HG03039 (cell line): ENCODE results near the gene STK35.
"Not testable (repeated sequence)": the region's sequence is repeated elsewhere in the genome, so short reads cannot be mapped to it uniquely, and the experiment has no call there.

Experiments used
- ATAC-seq: cut with Tn5 transposase; IDR thresholded peaks from one replicate; pipeline ENCODE4 v1.9.1; 2021; ENCODE audit warnings: mild to moderate bottlenecking, moderate library complexity; ENCODE audit not compliant: unreplicated experiment

Gene STK35

DNA sequence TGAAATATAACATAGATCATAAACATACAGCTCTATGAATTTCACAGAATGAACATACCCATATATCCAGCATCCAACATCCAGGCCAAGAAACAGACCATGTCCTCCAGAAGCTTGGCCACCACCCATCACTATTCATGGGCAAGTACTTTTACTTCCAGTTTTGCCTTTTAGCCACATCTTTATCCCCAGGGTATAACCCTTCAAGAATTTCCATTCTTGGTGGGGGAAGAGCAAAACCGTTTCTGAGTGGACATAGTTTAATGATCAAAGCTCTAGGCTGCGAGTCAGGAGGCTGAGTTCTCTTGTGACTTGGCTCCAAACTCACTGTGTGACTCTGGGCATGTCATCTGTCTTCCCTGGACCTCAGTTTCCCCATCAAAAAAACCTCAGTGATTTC is 78.3 kb downstream of the STK35 start:
- ATAC-seq: no peak

DNA sequence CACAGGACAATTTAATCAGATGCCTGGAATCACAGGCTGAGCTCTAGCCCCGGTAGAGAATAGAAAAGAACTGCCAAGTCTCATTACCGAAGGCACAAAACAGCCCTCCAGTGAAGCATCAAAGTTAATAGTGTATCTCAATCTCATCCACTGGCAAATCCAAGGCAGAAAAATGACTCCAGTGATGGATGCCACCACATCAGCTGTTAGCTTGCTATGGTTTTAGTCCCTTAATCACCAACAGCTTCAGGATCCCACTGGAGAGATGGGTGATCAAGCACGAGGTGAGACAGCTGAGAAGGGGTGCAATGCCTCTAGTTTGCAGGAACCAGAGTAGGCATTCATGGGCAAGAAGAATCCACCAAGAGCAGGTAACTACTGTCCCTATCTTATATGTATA is 81.8 kb downstream of the STK35 start:
- ATAC-seq: no peak

DNA sequence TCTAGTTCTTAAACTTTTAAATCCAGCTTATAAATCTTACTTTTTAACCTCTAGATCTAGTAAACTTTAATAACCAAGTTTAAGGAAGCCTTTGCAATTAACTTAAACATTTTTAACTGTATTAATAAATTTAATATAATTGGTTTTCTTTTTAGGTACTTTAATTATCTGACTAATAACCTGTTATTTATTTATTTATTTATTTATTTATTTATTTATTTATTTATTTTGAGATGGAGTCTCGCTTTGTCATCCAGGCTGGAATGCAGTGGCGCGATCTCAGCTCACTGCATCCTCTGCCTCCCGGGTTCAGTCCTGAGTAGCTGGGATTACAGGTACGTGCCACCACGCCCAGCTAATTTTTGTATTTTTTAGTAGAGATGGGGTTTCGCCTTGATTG is 83.3 kb downstream of the STK35 start:
- ATAC-seq: not testable (repeated sequence)

DNA sequence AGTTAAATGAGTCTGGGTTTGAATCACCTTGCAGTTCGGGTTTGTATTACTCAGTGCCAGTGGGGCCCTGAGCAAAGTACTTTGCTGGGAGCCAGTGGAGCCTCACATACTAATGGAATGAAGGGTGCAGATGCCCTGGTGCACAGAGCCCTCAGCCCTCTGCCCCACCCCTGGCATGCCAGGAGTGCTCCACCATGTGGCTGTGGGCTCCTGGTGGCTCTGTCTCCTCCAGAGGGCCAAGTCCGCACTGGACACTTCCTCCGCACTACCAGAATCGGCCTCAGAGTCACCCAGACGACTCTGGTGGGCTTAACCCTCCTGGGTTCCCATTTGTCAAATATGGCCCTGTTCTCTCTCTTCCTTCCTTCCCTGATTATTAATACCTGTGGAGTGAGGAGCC is 94.0 kb downstream of the STK35 start:
- no peak for ATAC-seq

DNA sequence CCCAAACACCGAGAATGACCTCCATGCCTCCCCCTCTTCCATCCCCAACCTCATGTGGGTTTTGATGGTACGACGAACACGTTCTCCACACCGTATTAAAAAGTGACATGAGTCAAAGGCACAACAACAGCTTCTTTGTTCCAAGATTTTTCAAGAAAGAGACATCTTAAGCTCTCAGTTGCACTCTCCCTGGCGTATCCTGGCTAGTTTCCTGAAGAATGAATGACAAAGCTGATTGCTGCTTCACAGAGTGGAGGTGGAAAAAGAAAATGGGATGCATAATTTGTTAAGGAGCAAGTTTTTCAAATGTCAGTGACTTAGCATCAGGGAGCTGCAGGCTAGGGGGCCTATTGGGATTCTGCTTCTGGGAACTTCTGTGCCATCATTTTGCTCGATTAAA is 95.5 kb downstream of the STK35 start:
- ATAC-seq: no peak
